H1 (cell line): ENCODE data around the gene GSDME. TPM values are rescaled to one million over a fixed set of nuclear protein-coding genes. Genes with fewer than 3 reads are reported as not detected.

Experiments used
- CTBP2 ChIP-seq: IDR thresholded peaks from 2 replicates; pipeline ENCODE4 v1.7.0; 2011; ENCODE audit warnings: borderline replicate concordance, mild to moderate bottlenecking, moderate library complexity, mixed read lengths, low read length; ENCODE audit not compliant: insufficient read depth, insufficient read length
- SIRT6 ChIP-seq: IDR thresholded peaks from one replicate; pipeline ENCODE4 v1.7.1; 2012; ENCODE audit warnings: low read length, inconsistent platforms
- polyA plus RNA-seq, 7 experiments: library from polyadenylated mRNA; depleted of rRNA in 3 of 7; stranded (reverse) in 5 of 7; unstranded in 2 of 7; fragments of >200 nt in 5 of 7; fragments of 200-250 nt in 2 of 7; gene quantifications; 1 replicate in 5 of 7; 2 replicates in 1 of 7; 4 replicates in 1 of 7; pipeline versions ENCODE4 v1.2.1 to v1.2.3, GENCODE V29; 2011 to 2013; ENCODE audit warnings: missing spikeins in 2 of 7, mixed read lengths in 2 of 7
- total RNA-seq: library from RNA; stranded (reverse); fragmentation: NEBNext Ultra II Directional; extraction: Animal tissue kit (Norgen Biotek cat#: 25700); gene quantifications from 2 replicates; pipeline ENCODE4 v1.2.1, GENCODE V29; 2021

Gene GSDME
- total and polyA plus RNA-seq, 2 of the 8 experiments (the other 6 are each of a cell fraction or from before 2014, with no cell fraction given), result 5.4 to 7.6 TPM

DNA sequence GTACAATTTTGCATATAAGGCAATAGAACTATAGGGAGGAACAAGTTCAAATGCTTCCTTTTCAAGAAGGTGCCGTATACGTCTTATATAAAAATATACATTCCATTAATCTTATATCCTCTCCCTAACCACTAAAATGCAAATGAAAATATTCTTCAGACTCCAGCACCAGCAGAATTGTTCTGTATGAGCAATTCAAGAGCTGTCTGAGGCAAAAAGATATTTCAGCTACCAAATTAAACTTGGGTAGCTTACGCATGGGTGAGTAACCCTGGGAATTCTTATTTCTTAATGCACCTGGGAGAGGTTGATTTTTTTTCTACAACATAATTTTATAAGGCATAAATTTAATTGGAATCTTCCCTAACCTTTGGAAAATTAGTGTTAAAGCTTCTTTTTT is 42.2 kb upstream of the GSDME start (continued):
- TF ChIP-seq CTBP2, result no peak
- no peak for TF ChIP-seq SIRT6
- TF ChIP-seq, all 59 proteins: peak for 0
